Testis (tissue), 2 donors: ENCODE results near the gene COL21A1.

Experiments used
- POLR2A ChIP-seq: fragments of 450-650 bp; IDR thresholded peaks from one replicate; pipeline ENCODE4 v1.6.1; 2017; ENCODE audit warnings: antibody characterized with exemption, mild to moderate bottlenecking, moderate library complexity
- TF ChIP-seq, protein P1 (sequence below), 3 experiments: fragments of 450-650 bp in 2 of 3; fragments of 200-600 bp in 1 of 3; sonication (generic) in 1 of 3; IDR thresholded peaks; one replicate each; pipeline ENCODE4 v1.5.1; 2016 to 2019; ENCODE audit warnings: antibody characterized with exemption in 3 of 3, mild to moderate bottlenecking in 2 of 3, moderate library complexity in 1 of 3

GRCh38 chr6:56146086-56146485 lies 101.3 kb downstream of the COL21A1 start:
- TF ChIP-seq, protein P1, sequence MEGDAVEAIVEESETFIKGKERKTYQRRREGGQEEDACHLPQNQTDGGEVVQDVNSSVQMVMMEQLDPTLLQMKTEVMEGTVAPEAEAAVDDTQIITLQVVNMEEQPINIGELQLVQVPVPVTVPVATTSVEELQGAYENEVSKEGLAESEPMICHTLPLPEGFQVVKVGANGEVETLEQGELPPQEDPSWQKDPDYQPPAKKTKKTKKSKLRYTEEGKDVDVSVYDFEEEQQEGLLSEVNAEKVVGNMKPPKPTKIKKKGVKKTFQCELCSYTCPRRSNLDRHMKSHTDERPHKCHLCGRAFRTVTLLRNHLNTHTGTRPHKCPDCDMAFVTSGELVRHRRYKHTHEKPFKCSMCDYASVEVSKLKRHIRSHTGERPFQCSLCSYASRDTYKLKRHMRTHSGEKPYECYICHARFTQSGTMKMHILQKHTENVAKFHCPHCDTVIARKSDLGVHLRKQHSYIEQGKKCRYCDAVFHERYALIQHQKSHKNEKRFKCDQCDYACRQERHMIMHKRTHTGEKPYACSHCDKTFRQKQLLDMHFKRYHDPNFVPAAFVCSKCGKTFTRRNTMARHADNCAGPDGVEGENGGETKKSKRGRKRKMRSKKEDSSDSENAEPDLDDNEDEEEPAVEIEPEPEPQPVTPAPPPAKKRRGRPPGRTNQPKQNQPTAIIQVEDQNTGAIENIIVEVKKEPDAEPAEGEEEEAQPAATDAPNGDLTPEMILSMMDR (IDR thresholded peaks at IDR 0.05): no peak
- no peak for TF ChIP-seq POLR2A
